ENCODE measurements around the gene LPO. TPM values are rescaled to one million over a fixed set of nuclear protein-coding genes. Genes with fewer than 3 reads are reported as not detected.

LPO gene
- total RNA-seq, 1 experiment from 2014 or later: not detected

DNA sequence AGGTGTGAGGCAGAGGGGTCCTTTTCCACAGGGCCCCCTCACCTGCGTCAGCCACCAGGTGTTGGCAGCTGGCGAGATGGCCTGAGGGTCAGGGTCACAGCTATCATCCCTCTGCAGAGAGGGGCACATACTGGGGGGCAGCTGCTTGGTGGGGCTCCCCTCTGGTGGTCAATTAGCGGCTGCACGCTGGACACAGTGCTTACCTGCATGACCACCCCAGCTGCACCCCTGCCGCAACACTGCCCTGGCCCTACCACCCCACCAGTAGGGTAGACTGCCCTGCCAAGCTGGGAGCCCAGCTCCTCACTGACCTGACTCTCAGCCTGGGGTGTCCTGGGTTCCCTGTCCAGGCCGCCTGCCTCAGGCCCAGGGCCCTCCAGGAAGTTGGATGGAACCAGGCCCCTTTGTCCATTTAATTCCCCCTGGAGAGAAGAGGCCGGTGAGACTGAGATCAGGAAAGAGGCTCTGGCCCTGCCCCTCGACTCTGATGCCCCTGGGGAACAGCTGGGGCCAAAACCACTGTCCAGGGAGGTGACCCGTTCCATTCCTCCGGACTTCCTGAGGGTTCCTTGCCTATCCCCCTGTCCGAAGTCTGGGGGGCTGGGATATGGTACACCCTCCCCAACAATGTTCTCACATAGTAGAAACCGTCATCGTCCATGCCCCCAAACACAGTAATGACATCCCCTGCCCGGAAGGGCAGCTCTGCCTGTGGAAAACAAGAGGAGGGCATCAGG, 66.5 kb downstream of the LPO start:
- H3K9ac ChIP-seq (ENCODE audit: low read length): no peak overlapping the region
- no peak overlapping the region for H3K4me2 ChIP-seq (ENCODE audit: low read length)
- ChIA-PET CTCF (no interaction called here), POLR2A (ENCODE audit: unreplicated experiment) (no interaction called here)
- no peaks in the 10 kb centered on the region for H3K9me3 ChIP-seq (ENCODE audit: low read length)
- ATAC-seq (no peak), DNase-seq (no peak)
- no peak overlapping the region for H3K27ac ChIP-seq (ENCODE audit: low read length)
- TF ChIP-seq, protein P1, sequence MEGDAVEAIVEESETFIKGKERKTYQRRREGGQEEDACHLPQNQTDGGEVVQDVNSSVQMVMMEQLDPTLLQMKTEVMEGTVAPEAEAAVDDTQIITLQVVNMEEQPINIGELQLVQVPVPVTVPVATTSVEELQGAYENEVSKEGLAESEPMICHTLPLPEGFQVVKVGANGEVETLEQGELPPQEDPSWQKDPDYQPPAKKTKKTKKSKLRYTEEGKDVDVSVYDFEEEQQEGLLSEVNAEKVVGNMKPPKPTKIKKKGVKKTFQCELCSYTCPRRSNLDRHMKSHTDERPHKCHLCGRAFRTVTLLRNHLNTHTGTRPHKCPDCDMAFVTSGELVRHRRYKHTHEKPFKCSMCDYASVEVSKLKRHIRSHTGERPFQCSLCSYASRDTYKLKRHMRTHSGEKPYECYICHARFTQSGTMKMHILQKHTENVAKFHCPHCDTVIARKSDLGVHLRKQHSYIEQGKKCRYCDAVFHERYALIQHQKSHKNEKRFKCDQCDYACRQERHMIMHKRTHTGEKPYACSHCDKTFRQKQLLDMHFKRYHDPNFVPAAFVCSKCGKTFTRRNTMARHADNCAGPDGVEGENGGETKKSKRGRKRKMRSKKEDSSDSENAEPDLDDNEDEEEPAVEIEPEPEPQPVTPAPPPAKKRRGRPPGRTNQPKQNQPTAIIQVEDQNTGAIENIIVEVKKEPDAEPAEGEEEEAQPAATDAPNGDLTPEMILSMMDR (conservative IDR thresholded peaks at IDR 0.05; ENCODE audit: low read depth, low read length): no peak
- TF ChIP-seq EZH2 (IDR thresholded peaks at IDR 0.05; ENCODE audit: low read length, unreplicated experiment) (no peak), EZH2phosphoT487 (IDR thresholded peaks at IDR 0.05; ENCODE audit: borderline replicate concordance, low read length) (no peak)
- no peaks in the 10 kb centered on the region for H3K36me3 ChIP-seq (ENCODE audit: low read depth, low read length)
- H3K4me1 ChIP-seq (ENCODE audit: insufficient read depth, low read length): no peaks in the 10 kb centered on the region
- peak overlapping the region; percentile 23; the same call in 1 of the 2 replicates for H2AFZ ChIP-seq (ENCODE audit: low read length)
- no peak overlapping the region for H3K4me3 ChIP-seq (ENCODE audit: low read length)
- H3K79me2 ChIP-seq (ENCODE audit: low read length): no peaks in the 10 kb centered on the region
- H3K27me3 ChIP-seq (ENCODE audit: low read length): peaks cover 11% of the 10 kb centered on the region
- H4K20me1 ChIP-seq (ENCODE audit: low read length): no peaks in the 10 kb centered on the region
- intact Hi-C loops (cut with micrococcal nuclease): no loop called here
- no peaks in the 10 kb centered on the region for H3K9me2 ChIP-seq (replicated peaks; ENCODE audit: low read length)
- no TSS peak for BruUV-seq (replicated peaks)
- H3F3A ChIP-seq (ENCODE audit: low read length, unreplicated experiment): no peaks in the 10 kb centered on the region

DNA sequence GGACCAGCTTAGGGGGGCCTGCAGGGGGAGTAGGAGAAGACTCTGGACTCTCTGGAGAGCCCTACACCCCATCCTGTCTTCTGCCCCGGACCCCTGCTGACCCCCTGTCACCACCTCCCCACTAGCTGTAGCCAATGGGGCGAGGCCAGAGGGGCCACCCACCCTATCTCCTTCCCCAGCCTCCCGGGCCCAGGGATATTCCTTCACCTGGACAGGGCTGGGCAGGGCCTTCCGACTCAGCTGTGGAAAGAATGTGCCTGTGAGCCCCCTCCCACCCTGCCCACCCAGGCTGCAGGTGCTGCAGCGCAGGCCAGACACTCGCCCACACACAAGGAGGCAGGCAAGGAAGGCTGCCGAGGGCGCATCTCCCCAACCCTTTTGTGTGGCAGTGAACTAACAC, 67.2 kb downstream of the LPO start:
- ATAC-seq (no peak), DNase-seq (no peak)
- TF ChIP-seq, protein P1 (conservative IDR thresholded peaks at IDR 0.05; ENCODE audit: low read depth, low read length): no peak
- no peak for TF ChIP-seq EZH2phosphoT487 (IDR thresholded peaks at IDR 0.05; ENCODE audit: borderline replicate concordance, low read length)
- no peak overlapping the region for H3K4me3 ChIP-seq (ENCODE audit: low read length)
- H3K79me2 ChIP-seq (ENCODE audit: low read length): no peaks in the 10 kb centered on the region
- BruUV-seq (replicated peaks): no TSS peak
- H3F3A ChIP-seq (ENCODE audit: low read length, unreplicated experiment): no peaks in the 10 kb centered on the region
- no peak overlapping the region for H3K9ac ChIP-seq (ENCODE audit: low read length)
- H3K36me3 ChIP-seq (ENCODE audit: low read depth, low read length): no peaks in the 10 kb centered on the region
- peaks cover 5% of the 10 kb centered on the region for H3K27me3 ChIP-seq (ENCODE audit: low read length)
- H3K9me3 ChIP-seq (ENCODE audit: low read length): no peaks in the 10 kb centered on the region
- no peaks in the 10 kb centered on the region for H4K20me1 ChIP-seq (ENCODE audit: low read length)
- H3K4me2 ChIP-seq (ENCODE audit: low read length): no peak overlapping the region
- no peaks in the 10 kb centered on the region for H3K4me1 ChIP-seq (ENCODE audit: insufficient read depth, low read length)
- CTCF ChIA-PET: no interaction called here
- H3K9me2 ChIP-seq (replicated peaks; ENCODE audit: low read length): no peaks in the 10 kb centered on the region
- POLR2A ChIA-PET (ENCODE audit: unreplicated experiment): no interaction called here
- no peak overlapping the region for H3K27ac ChIP-seq (ENCODE audit: low read length)
- intact Hi-C loops (cut with micrococcal nuclease): no loop called here
- no peak overlapping the region for H2AFZ ChIP-seq (ENCODE audit: low read length)

DNA sequence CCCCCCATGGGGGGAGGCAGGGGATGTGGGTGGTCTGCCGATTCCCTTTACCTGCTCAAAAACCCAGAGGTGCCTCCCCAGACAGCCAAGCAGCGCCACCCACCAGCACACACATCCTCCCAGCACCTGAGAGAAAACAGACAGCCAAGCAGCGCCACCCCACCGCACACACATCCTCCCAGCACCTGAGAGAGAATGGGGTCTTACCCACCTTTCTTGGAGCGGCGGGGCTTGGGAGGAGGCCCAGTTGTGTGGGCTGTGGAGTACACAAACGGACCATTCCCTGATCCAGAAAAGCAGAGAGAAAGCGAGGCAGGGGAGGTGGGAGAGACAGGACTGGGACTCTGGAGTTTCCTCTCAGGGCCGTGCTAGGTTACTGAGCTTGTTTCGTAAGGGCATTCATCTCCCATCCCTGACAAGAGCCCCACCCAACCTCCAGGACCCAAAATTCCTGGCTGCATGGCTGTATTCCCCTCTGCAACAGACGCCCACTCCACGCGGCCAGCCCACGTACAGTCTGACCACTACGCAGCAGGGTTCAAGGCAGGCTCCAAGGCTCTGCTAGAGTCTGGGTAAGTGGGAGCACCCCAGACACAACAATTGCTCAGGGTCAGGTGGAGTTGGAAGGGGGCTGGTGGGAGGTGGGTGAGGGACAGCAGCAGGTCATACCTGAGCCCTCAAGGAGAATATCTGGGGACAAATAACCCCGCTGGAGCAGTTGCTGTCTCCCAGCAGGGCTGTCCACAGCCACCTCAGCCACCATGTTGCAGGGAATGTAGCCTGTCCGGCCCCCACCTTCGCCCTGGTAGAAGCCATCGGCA, 68.0 kb downstream of the LPO start:
- Histone ChIP-seq H3K79me2 (ENCODE audit: low read length) (no peaks in the 10 kb centered on the region), H4K20me1 (ENCODE audit: low read length) (no peaks in the 10 kb centered on the region), H3K27ac (ENCODE audit: low read length) (no peak overlapping the region), H3K9ac (ENCODE audit: low read length) (no peak overlapping the region), H3K27me3 (ENCODE audit: low read length) (no peaks in the 10 kb centered on the region), H3K36me3 (ENCODE audit: low read depth, low read length) (no peaks in the 10 kb centered on the region), H3K4me3 (ENCODE audit: low read length) (no peak overlapping the region), H3K9me3 (ENCODE audit: low read length) (no peaks in the 10 kb centered on the region), H3K9me2 (replicated peaks; ENCODE audit: low read length) (no peaks in the 10 kb centered on the region), H2AFZ (ENCODE audit: low read length) (no peak overlapping the region), H3K4me1 (ENCODE audit: insufficient read depth, low read length) (no peaks in the 10 kb centered on the region), H3F3A (ENCODE audit: low read length, unreplicated experiment) (no peaks in the 10 kb centered on the region), H3K4me2 (ENCODE audit: low read length) (no peak overlapping the region)
- POLR2A ChIA-PET (ENCODE audit: unreplicated experiment): no interaction called here
- no peak for ATAC-seq
- CTCF ChIA-PET: no interaction called here
- intact Hi-C loops (cut with micrococcal nuclease): no loop called here
- BruUV-seq (replicated peaks): no TSS peak
- DNase-seq: no peak
- TF ChIP-seq, protein P1 (conservative IDR thresholded peaks at IDR 0.05; ENCODE audit: low read depth, low read length): no peak
- TF ChIP-seq EZH2 (IDR thresholded peaks at IDR 0.05; ENCODE audit: low read length, unreplicated experiment): no peak
- TF ChIP-seq EZH2phosphoT487 (IDR thresholded peaks at IDR 0.05; ENCODE audit: borderline replicate concordance, low read length): no peak

Data from PC-3 (cell line).